Lower lobe of right lung (tissue), 2 donors: ENCODE results near the gene MYH7. TPM values are rescaled to one million over a fixed set of nuclear protein-coding genes. Genes with fewer than 3 reads are reported as not detected.

Experiments
- ATAC-seq, 2 donors: fragments of 200-7000 bp; cut with Tn5 transposase; one replicate each; pipeline ENCODE4 v1.9.1; 2020 to 2022; ENCODE audit warnings: mild to moderate bottlenecking in 2 of 2, moderate library complexity in 2 of 2
- DNase-seq: peaks from one replicate; pipeline ENCODE4 v3.0.0-alpha.2; 2020
- H3K27ac ChIP-seq: fragments of 200-600 bp; one replicate; pipeline ENCODE4 v1.8.0; 2022
- H3K27me3 ChIP-seq: fragments of 200-600 bp; one replicate; pipeline ENCODE4 v1.8.0; 2022; ENCODE audit warnings: low read depth
- H3K36me3 ChIP-seq: fragments of 200-600 bp; one replicate; pipeline ENCODE4 v1.8.0; 2022; ENCODE audit warnings: mild to moderate bottlenecking
- H3K4me1 ChIP-seq: fragments of 200-600 bp; one replicate; pipeline ENCODE4 v1.8.0; 2022
- H3K4me3 ChIP-seq: fragments of 200-600 bp; one replicate; pipeline ENCODE4 v1.8.0; 2022; ENCODE audit warnings: mild to moderate bottlenecking
- H3K9me3 ChIP-seq: fragments of 200-600 bp; one replicate; pipeline ENCODE4 v1.8.0; 2022
- CTCF ChIP-seq: fragments of 200-600 bp; IDR thresholded peaks from one replicate; pipeline ENCODE4 v1.8.0; 2022; ENCODE audit warnings: antibody characterized with exemption, mild to moderate bottlenecking
- intact Hi-C: fragments of 100-400 bp; cut with DNase I; formaldehyde crosslinking; loops from one replicate; pipeline ENCODE4 v1.11.0; 2022
- total RNA-seq: library from RNA; stranded (reverse); fragmentation: NEBNext Ultra II Directional; extraction: Animal tissue kit (Norgen Biotek cat#: 25700); gene quantifications from one replicate; pipeline ENCODE4 v1.2.1, GENCODE V29; 2021
- donor health status: DM: no; HTN: yes; CAD: no; lungs with severe emphysema.

MYH7 gene
- total RNA-seq, 1 donor from 2014 or later, result 0.09 TPM

GRCh38 chr14:23478109-23478759 is 42.8 kb upstream of the MYH7 start:
- ATAC-seq (peak; percentile 65 to 74), DNase-seq (peak; percentile 52)
- Histone ChIP-seq H3K4me3 (no peak overlapping the region), H3K9me3 (no peaks in the 10 kb centered on the region), H3K36me3 (peaks cover 65% of the 10 kb centered on the region), H3K27me3 (no peaks in the 10 kb centered on the region), H3K4me1 (no peaks in the 10 kb centered on the region), H3K27ac (no peak overlapping the region)
- peak; percentile 67 for TF ChIP-seq CTCF
- intact Hi-C loops, result loop anchor here (10.0 kb wide), 1 partner anchor 87 kb away; the partner anchor contains the start of gene AP1G2

- no peak for TF ChIP-seq CTCF
- Histone ChIP-seq H3K4me1 (peaks cover 16% of the 10 kb centered on the region), H3K36me3 (peaks cover 54% of the 10 kb centered on the region), H3K27ac (no peak overlapping the region), H3K9me3 (no peaks in the 10 kb centered on the region), H3K4me3 (no peak overlapping the region), H3K27me3 (no peaks in the 10 kb centered on the region)
- intact Hi-C loops, result loop anchor here (10.0 kb wide), 1 partner anchor 94 kb away; the partner anchor contains the start of gene AP1G2
- no peak for DNase-seq
- ATAC-seq, result no peak
These were observed 35.5 kb upstream of the MYH7 start for GRCh38 chr14:23470947-23471346.

DNA sequence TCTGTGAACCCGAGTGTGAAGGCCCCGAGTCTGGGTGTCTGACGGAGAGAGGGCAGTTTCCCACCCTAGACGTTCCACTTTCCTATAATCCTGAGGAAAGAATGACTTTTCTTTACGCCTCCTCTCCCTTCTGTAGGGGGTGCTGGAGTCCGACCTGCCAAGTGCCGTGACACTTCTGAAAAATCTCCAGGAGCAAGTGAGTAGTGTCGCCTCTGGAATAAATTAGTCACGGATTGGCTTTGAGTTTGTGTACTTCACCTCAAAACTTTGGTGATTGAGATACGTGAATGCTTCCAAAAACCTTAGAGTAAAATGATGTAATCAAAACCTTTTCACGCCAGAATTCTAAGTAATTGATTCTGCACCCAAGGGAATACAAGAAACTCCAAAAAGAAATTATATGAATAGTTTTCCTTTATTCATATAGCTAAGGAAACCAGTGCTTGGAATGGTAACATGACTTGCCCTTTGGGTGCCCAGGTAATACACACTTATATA is 34.5 kb upstream of the MYH7 start:
- Histone ChIP-seq H3K27me3 (no peaks in the 10 kb centered on the region), H3K36me3 (peaks cover 44% of the 10 kb centered on the region), H3K27ac (peak overlapping the region; percentile 88), H3K9me3 (no peaks in the 10 kb centered on the region), H3K4me1 (peaks cover 16% of the 10 kb centered on the region), H3K4me3 (peak overlapping the region; percentile 97)
- intact Hi-C loops, result loop anchor here (10.0 kb wide), 1 partner anchor 95 kb away; the partner anchor contains the start of gene AP1G2
- no peak for TF ChIP-seq CTCF
- peak; percentile 9 to 33 for ATAC-seq
- DNase-seq, result no peak

GRCh38 chr14:23469127-23469905 is 33.9 kb upstream of the MYH7 start, which contains the start of gene NGDN:
Gene NGDN, plus strand, starts transcription at chr14:23469703. Its CDS starts 13 bp downstream, at chr14:23469716.
- DNase-seq (peak; percentile 93), ATAC-seq (peak; percentile 98)
- H3K27me3 ChIP-seq, result no peaks in the 10 kb centered on the region
- intact Hi-C loops, result no loop called here
- peak within 1 kb of the TSS; percentile 97 for H3K4me3 ChIP-seq
- peak within 1 kb of the TSS; percentile 88 for H3K27ac ChIP-seq
- no peaks in the 10 kb centered on the region for H3K9me3 ChIP-seq
- H3K36me3 ChIP-seq, result peaks cover 38% of the 10 kb centered on the region
- peaks cover 16% of the 10 kb centered on the region for H3K4me1 ChIP-seq
- TF ChIP-seq CTCF, result peak; percentile 79

GRCh38 chr14:23468704-23469126 is 33.3 kb upstream of the MYH7 start:
- peaks cover 32% of the 10 kb centered on the region for H3K36me3 ChIP-seq
- peak overlapping the region; percentile 97 for H3K4me3 ChIP-seq
- H3K9me3 ChIP-seq, result no peaks in the 10 kb centered on the region
- intact Hi-C loops, result no loop called here
- peak overlapping the region; percentile 88 for H3K27ac ChIP-seq
- no peaks in the 10 kb centered on the region for H3K27me3 ChIP-seq
- no peak for TF ChIP-seq CTCF
- peaks cover 16% of the 10 kb centered on the region for H3K4me1 ChIP-seq
- no peak for DNase-seq
- peak; percentile 1 to 11 for ATAC-seq
